Aorta (tissue), 5 donors: ENCODE measurements around the gene GPC3. TPM values are rescaled to one million over a fixed set of nuclear protein-coding genes. Genes with fewer than 3 reads are reported as not detected.

Experiments used
- ATAC-seq: fragments of 200-7000 bp; cut with Tn5 transposase; one replicate; pipeline ENCODE4 v1.9.1; 2022; ENCODE audit warnings: moderate library complexity; ENCODE audit not compliant: low FRiP score
- DNase-seq, 2 donors: peaks; one replicate each; pipeline ENCODE4 v3.0.0-alpha.2; 2020
- H3K27ac ChIP-seq, 2 donors: one replicate each; pipeline ENCODE4 v1.5.1; 2013; ENCODE audit warnings: low read length in 2 of 2, mild to moderate bottlenecking in 2 of 2, moderate library complexity in 2 of 2, control low read depth in 1 of 2, inconsistent platforms in 1 of 2, low read depth in 1 of 2
- H3K27me3 ChIP-seq, 2 donors: one replicate each; pipeline ENCODE4 v1.6.1; 2013; ENCODE audit warnings: control low read depth in 1 of 2, low read length in 1 of 2, mild to moderate bottlenecking in 1 of 2, moderate library complexity in 1 of 2; ENCODE audit not compliant: insufficient read depth in 2 of 2, control insufficient read depth in 1 of 2
- H3K36me3 ChIP-seq, 2 donors: one replicate each; pipeline ENCODE4 v1.6.1; 2013; ENCODE audit warnings: control low read depth in 1 of 2, low read length in 1 of 2, mild to moderate bottlenecking in 1 of 2; ENCODE audit not compliant: insufficient read depth in 2 of 2, control insufficient read depth in 1 of 2
- H3K4me1 ChIP-seq, 2 donors: one replicate each; pipeline ENCODE4 v1.6.1; 2013; ENCODE audit warnings: low read length in 2 of 2, control low read depth in 1 of 2, mild to moderate bottlenecking in 1 of 2, moderate library complexity in 1 of 2; ENCODE audit not compliant: insufficient read depth in 2 of 2, control insufficient read depth in 1 of 2
- H3K4me3 ChIP-seq, 2 donors: one replicate each; pipeline ENCODE4 v1.5.1; 2013; ENCODE audit warnings: low read length in 2 of 2, control low read depth in 1 of 2, mild to moderate bottlenecking in 1 of 2
- H3K9me3 ChIP-seq: one replicate; pipeline ENCODE4 v1.6.1; 2013; ENCODE audit warnings: mild to moderate bottlenecking, low read length; ENCODE audit not compliant: control insufficient read depth
- WGBS, 2 donors: extraction: QIAGEN DNeasy Blood & Tissue Kit; methylation state at CpG; one replicate each; pipeline ENCODE4 v1.1.7; 2013; 5-methylcytosine and 5-hydroxymethylcytosine counted together
- intact Hi-C, 2 donors: fragments of 100-400 bp; cut with DNase I; formaldehyde crosslinking; loops; one replicate each; pipeline versions ENCODE4 v1.14.2 to v1.15.0; 2022
- long read RNA-seq, 2 donors: library from polyadenylated mRNA; unstranded; transcript quantifications; one replicate each; pipeline ENCODE4 v2.0.0, GENCODE V29; 2020 to 2021
- polyA plus RNA-seq, 2 donors: library from polyadenylated mRNA; stranded (reverse); fragments of 200-250 nt; gene quantifications; one replicate each; pipeline ENCODE4 v1.2.3, GENCODE V29; 2013
- total RNA-seq, 2 donors: library from RNA; stranded (reverse); fragmentation: NEBNext Ultra II Directional; extraction: Animal tissue kit (Norgen Biotek cat#: 25700); gene quantifications; one replicate each; pipeline ENCODE4 v1.2.1, GENCODE V29; 2021
- donor health status: healthy with polysubstance abuse.
- donor health status: Bipolar disorder and iron deficiency.
- donor health status: DM: no; HTN: no; CAD: no.
- donor health status: DM: no; HTN: no; CAD: no.
- donor health status: DM: yes; HTN: yes; CAD: no.

Gene GPC3
- total RNA-seq = 10 to 100 TPM in 1 of 2 donors, 1 to 10 TPM in 1; 7.0 to 13.2 TPM
- polyA plus RNA-seq = 1 to 10 TPM; 1.1 to 3.0 TPM
- long read RNA-seq, donor 1, transcript GPC3-201 (8 exons, 2,568 nt) = major isoform, 59 of 65 reads
- long read RNA-seq, donor 1, partial matches to known transcripts = 4 of 65 reads
- long read RNA-seq, donor 1, other reads (novel, unspliced or antisense) = 2 of 65 reads
- long read RNA-seq, donor 2, transcript GPC3-201 (8 exons, 2,568 nt) = major isoform, 15 of 18 reads
- long read RNA-seq, donor 2, partial matches to known transcripts = 1 of 18 reads
- long read RNA-seq, donor 2, other reads (novel, unspliced or antisense) = 2 of 18 reads

DNA sequence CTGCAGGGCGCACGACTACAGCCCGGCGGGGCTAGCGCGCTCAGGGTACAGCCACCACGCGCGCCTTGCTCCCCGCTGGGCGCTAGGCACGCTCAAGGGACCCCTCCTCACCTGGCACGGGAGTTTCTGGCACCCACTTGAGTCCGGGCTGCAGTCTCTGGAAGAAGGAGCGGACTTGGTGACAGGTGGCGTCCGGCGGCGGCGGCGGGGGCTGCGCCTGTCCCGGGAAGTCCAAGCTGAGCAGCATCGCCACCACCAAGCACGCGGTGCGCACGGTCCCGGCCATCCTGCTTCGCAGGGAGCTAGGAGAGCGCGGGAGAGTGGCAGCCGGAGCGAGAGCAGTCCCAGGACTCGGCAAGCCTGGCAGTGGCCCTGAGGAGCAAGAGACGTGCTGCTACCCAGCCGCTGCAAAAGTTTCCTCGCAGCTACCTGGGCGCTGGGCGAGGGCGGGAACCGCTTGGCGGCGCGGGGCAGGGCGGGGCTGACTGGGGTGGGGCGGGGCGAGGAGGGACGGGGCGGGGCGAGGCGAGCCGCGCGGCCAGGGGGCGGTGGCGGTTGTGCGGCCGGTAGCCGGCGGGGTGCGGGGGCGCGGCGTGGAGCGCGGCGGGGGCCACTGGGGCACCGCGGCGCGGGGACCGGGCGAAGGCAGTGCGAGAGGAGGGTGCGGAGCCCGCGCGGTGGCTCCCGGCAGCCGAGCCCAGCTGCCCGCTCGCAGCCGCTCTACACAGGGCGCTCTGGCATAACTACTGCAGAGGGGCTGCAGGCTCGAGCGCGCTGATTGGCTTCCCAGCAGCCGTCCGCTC, at the start of gene GPC3:
GPC3 (minus strand) TSS at position 431 of the 803 bp plus-strand sequence.
- H3K36me3 ChIP-seq = no peaks in the 10 kb centered on the region
- DNase-seq (peak; percentile 49 to 76), ATAC-seq (peak; percentile 47)
- H3K9me3 ChIP-seq = no peaks in the 10 kb centered on the region
- intact Hi-C loops = no loop called here
- 1 to 43% methylated on average over 40 to 90 of the region's 90 CpGs for WGBS, 2 donors
- no peaks in the 10 kb centered on the region for H3K4me1 ChIP-seq
- H3K4me3 ChIP-seq = peak within 1 kb of the TSS; percentile 22 to 36
- H3K27me3 ChIP-seq = no peaks in the 10 kb centered on the region
- H3K27ac ChIP-seq = no peak within 1 kb of the TSS

DNA sequence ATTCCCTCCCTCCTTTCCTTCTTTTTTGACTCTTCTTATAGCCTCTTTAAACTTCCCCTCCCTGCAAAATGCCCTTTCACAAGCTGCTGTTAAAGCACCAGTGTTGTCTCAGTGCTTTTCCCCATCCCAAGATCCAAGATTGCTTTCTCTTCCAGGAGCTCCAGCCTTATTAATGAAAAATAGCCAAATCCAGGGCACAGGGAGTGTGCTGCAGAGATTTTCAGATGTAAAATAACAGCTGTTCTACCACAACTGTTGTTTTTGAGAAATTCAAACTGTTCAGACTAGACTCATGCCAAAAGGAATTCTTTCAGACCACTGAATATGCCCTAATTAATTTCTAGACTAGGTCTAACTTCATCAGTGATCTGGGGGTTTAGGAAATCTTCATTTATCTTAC, 47.0 kb upstream of the GPC3 start:
- no peaks in the 10 kb centered on the region for H3K9me3 ChIP-seq
- no peaks in the 10 kb centered on the region for H3K4me1 ChIP-seq
- no peak for DNase-seq
- H3K27ac ChIP-seq = no peak overlapping the region
- H3K27me3 ChIP-seq = no peaks in the 10 kb centered on the region
- ATAC-seq = no peak
- H3K36me3 ChIP-seq = no peaks in the 10 kb centered on the region
- H3K4me3 ChIP-seq = no peak overlapping the region
- intact Hi-C loops = no loop called here

DNA sequence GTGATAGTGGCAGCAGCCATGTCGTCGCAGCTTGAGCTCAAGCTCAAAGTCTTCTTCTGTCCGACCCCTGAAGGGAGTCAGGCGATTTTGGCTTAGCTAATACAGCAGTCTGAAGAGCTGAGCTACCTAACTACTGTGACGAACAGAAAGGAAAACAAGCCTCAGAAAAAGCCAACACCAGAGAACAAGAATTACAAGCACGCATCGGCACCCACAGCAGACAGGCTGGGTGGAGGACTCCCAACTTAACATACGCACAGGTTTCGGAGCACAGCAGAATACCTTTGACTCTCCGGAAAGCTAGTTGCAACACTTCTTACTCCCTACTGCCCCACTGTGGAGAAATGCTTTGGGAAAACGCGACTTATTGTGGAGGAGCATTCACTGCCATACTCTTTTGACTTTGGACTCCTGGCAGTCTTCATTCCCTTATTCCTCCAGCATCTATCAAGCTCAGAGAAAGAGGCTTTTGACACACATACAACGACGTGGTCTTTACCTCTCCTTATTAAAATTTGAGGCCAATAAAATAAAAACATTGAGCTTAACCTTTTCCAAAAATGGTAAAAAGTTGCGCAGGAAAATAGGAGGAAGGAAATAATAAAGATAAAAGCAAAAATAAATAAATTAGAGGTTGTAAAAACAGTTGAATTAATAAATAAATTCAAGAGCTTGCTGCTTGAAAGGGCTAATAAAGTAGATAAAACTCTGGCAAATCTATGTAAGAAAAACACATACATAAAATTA, 41.3 kb upstream of the GPC3 start:
- intact Hi-C loops = loop anchor here (5.0 to 10.0 kb wide), 2 partner anchors 232 to 234 kb away; no protein-coding TSS in a partner anchor
- ATAC-seq (peak; percentile 66), DNase-seq (peak in 1 of 2 donors; percentile 43)
- Histone ChIP-seq H3K36me3 (no peaks in the 10 kb centered on the region), H3K4me1 (peaks cover 0 to 2% of the 10 kb centered on the region in 2 donors), H3K27me3 (no peaks in the 10 kb centered on the region), H3K9me3 (no peaks in the 10 kb centered on the region), H3K27ac (no peak overlapping the region), H3K4me3 (no peak overlapping the region)
- 7 to 21% methylated on average over 15 of the region's 15 CpGs for WGBS, 2 donors

DNA sequence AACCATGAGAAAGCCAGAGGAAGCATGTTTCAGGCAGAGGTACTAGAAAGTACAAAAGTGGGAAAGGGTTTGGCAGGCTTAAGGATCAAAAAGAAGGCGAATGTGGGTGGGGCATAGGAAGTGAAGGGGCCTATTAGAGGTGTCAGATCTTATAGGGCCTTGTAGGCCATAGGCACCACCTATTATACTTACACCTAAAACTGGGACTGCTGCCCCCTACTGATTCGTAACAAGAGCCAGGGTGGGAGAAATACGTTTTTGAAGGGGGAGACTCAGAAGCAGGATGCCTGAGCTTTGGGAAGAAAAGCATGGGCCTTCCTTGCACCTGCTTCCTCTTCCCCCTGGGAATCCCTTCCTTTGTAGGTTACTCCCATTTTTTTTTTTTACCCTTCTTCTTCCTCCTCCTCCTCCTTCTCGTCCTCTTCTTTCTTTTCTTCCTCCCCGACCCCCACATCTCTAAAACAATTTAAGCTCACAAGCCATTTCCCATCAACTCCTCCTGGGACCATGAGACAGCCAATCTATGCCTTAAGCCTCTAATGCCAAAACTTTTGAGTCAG, 40.7 kb upstream of the GPC3 start:
- Histone ChIP-seq H3K9me3 (no peaks in the 10 kb centered on the region), H3K27ac (no peak overlapping the region), H3K36me3 (no peaks in the 10 kb centered on the region), H3K27me3 (no peaks in the 10 kb centered on the region), H3K4me3 (no peak overlapping the region), H3K4me1 (peaks cover 0 to 2% of the 10 kb centered on the region in 2 donors)
- 48 to 59% methylated on average over 5 of the region's 5 CpGs for WGBS, 2 donors
- DNase-seq (no peak), ATAC-seq (no peak)
- intact Hi-C loops = loop anchor here (5.0 to 10.0 kb wide), 2 partner anchors 231 to 234 kb away; no protein-coding TSS in a partner anchor

DNA sequence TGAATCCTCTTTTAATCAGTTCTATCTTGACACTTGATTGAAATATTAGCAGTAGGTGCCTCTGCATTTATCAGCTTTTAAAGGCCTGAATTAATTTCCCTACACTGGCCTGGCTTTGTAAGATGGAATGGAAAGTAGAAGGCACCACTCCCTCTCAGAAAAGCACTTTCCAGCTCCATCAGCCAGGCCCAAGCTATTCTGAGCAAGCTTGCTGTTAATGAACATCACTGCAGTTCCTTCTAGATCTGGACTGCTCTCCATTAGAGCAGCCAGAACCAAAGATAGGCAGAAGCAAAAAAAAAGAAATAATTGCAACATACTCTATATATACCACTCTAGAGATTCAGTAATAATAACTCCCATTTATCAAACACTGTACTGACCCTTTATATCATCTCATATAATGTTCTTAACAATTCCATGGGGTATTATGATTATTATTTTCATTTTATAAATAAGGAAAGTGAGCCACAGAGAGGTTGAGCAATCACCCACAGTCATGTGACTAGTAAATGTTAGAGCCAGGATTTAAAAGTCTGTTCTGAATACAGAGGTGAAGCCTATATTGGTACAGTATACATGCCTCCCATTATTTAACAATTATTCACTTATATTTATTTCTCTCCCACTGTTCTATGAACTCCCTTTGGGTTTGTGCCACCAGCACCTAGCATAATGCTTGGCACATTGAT, 39.4 kb upstream of the GPC3 start:
- H3K27ac ChIP-seq = no peak overlapping the region
- DNase-seq (no peak), ATAC-seq (peak; percentile 42)
- no peaks in the 10 kb centered on the region for H3K27me3 ChIP-seq
- intact Hi-C loops = loop anchor here (5.0 to 10.0 kb wide), 2 partner anchors 230 to 233 kb away; no protein-coding TSS in a partner anchor
- H3K4me3 ChIP-seq = no peak overlapping the region
- H3K36me3 ChIP-seq = no peaks in the 10 kb centered on the region
- H3K4me1 ChIP-seq = peaks cover 0 to 2% of the 10 kb centered on the region in 2 donors
- H3K9me3 ChIP-seq = no peaks in the 10 kb centered on the region

DNA sequence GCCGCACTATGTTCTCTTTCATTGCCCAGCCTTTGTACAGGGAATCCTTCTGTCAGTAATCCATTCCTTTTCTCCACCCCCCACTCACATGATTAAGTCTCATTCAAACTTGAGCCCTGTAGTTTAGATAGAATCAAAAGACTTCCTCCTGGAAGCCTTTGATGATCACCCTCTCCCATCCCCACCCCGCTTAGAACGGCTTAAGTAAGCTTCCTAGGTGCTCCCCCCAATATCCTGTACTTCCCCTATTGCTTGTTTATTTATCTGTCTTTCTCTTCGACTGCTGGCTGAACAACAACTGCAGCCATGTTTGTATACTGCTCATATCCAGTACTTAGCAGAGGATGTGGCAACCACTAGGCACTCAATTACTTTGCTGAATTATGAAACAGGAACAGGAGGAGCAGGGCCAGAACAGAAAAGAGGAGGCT, 38.5 kb upstream of the GPC3 start:
- WGBS, 2 donors = 78 to 86% methylated on average over 4 of the region's 4 CpGs
- no peaks in the 10 kb centered on the region for H3K36me3 ChIP-seq
- H3K4me1 ChIP-seq = peaks cover 0 to 2% of the 10 kb centered on the region in 2 donors
- ATAC-seq = no peak
- H3K27ac ChIP-seq = no peak overlapping the region
- H3K9me3 ChIP-seq = no peaks in the 10 kb centered on the region
- intact Hi-C loops = loop anchor here in 1 of 2 donors (10.0 kb wide), 1 partner anchor 229 kb away; no protein-coding TSS in a partner anchor
- no peak for DNase-seq
- no peak overlapping the region for H3K4me3 ChIP-seq
- no peaks in the 10 kb centered on the region for H3K27me3 ChIP-seq

DNA sequence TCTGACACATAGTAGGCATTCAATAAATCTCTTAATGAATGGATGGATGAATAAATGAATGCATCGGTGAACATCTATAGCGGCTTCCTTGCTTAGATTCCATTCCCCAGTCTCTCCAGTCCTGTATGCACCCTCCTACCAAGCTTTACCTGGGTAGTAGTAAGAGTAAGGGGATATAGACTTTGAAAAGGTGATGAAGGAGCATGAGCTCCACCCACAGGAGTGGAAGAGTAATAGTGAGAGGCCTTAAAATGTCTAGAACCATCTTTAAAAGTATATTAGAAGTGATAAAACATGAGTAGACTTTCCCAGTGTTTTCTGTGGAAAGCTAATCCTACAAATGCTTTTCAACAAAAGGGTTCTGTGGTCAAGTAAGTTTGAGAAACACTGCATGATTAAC, 35.5 kb upstream of the GPC3 start:
- ATAC-seq (no peak), DNase-seq (no peak)
- intact Hi-C loops = loop anchor here in 1 of 2 donors (10.0 kb wide), 1 partner anchor 226 kb away; no protein-coding TSS in a partner anchor
- Histone ChIP-seq H3K27me3 (no peaks in the 10 kb centered on the region), H3K27ac (no peak overlapping the region), H3K4me3 (no peak overlapping the region), H3K36me3 (no peaks in the 10 kb centered on the region), H3K9me3 (no peaks in the 10 kb centered on the region), H3K4me1 (no peaks in the 10 kb centered on the region)
- WGBS, 2 donors = 82 to 86% methylated on average over 2 of the region's 2 CpGs
